SKM-1 (cell line): Measurements from ENCODE around the gene WWOX.

ENCODE experiments used
- DNase-seq: peaks from one replicate; lab custom pipeline; 2025; ENCODE audit not compliant: unreplicated experiment; lab: John Stamatoyannopoulos, UW

Gene WWOX

DNA sequence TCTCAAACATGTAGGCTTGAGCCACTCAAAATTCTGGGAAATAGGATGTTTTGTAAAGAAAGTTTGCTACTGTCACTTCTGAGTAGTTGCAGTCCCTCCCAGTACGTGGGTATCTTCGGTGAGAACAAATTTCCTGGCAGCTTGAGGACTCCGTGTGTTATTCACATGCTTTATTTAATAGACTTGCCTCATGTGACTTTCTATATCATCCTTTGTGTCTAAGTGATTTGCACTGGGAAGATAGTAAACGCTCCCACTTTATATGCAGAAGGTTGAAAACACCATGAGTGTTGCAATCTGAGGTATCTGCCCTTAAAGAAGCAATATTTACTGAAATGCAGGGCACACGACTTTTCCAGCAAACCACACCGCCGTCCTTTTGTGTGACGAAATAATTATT is 857.4 kb downstream of the WWOX start:
- DNase-seq: no peak

DNA sequence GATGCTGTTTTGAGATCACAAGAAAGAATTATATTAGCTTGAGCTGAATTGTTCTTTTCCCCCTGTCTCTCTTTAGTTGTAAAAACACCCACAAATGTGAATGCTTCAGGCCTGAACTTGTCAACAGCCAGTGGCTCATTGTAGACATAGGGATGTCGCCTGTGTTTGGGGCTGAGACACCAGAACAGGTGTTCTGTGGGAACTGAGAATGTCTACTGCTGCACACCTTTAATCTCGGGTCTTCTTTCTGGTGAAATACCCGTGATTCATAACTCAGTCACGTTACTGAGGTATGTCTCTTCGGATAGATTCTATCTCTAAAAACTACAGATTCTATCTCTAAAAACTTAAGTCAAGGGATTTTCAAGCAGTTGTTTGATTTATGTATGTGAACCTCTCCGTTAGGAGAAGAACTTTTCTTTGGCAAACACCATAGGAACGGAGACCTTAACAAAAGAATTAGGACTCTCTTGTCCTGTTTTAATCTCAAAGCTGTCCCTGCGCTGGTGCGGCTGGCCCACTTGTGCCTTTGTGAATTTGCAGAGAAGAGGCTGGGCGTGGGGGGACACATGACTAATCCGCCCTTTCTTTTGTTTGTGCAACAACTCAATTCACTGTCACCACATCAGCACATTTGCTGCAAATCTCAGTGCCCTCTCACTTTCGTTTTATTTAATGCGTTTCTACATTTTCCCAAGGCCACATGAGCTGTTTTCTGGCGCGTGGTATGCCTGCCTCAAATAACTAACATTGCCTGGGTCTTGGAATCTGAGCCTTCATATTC is 858.1 kb downstream of the WWOX start:
- no peak for DNase-seq

DNA sequence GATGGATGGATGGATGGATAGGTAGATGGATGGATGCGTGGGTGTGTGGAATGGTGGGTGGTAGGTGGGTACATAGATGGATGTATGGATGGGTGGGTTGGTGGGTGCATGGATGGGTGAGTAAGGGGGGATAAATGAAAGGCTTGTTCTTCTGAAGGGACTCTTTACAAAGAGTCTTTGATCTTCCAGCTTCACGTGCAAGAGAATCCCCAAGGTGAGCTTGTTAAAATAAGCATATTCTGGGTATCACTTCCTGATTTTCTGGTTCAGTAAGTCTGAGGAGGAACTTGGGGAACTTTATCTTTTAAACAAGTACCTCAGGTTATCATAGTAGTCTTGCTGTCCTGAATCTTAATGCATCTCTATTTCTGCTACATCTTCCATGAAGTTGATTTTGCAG is 862.0 kb downstream of the WWOX start:
- DNase-seq: no peak

DNA sequence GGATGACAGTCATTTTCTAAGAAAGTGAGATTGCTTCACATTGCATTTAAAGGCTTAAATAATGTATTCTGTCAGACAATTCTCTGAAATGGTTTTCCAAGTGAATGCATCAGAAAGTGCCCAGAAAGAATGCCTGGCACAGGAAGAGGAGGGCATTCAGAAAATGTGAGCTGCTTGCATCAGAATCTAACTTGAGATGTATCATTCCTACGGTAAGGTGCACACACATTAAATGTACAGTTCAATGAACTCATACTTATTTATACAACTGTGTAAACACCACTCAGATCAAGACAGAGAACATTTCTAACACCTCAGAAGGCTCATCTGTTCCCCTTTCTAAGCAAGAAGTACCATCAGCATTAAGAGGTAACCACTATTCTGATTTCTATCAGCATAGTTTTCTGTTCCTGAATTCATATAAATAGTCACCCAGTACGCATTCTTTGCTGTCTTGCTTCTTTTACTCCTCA is 863.0 kb downstream of the WWOX start:
- DNase-seq: no peak

DNA sequence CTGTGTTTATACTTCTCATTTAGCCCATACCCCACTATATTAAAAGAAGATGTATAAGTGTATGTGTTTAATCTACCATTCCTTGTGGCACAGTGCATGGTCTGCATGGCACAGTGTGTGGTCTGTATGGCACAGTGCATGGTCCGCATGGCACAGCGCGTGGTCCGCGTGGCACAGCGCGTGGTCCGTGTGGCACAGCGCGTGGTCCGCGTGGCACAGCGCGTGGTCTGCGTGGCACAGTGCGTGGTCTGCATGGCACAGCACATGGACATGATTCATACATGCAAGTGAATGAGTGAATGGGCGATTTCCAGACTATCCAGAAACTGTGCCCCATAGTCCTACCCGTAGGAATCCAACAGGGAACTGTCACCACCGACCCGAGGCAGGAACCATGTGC is 868.5 kb downstream of the WWOX start:
- DNase-seq: no peak

DNA sequence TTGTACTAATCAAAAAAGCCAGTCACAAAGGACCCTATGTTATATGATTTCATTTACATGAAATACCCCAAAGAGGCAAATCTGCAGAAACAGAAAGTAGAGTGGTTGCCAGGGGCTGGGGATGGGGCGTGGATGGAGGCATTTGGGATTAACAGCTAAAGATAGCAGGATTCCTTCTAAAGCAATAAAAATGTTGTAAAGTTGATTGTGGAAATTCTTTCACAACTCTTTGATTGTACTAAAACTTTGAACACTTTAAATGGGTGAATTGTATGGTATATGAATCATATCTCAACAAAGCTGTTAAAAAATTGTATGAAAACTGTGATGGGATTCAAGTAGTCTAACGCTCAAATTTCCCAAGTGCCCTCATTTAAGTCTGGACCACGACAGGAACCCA is 870.3 kb downstream of the WWOX start:
- DNase-seq: no peak

DNA sequence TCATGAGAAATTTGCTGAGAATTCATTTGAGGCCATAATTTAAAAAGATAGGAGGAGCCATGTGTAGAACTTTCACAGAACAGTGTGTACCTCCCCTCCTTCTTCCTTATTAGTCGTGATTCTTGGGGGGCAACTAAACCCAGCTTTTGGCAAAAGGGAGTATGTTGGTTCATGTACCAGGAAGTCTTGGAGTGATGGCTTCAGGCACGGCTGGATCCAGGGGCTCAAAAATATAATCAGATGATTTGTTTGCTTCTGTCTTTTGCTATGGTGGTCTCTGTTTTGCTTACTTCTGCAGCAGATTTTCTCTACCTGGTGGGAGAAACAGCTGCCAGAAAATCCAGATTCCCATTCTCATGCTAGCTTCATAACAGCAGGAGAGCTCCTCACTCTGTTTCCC is 871.2 kb downstream of the WWOX start:
- DNase-seq: no peak

DNA sequence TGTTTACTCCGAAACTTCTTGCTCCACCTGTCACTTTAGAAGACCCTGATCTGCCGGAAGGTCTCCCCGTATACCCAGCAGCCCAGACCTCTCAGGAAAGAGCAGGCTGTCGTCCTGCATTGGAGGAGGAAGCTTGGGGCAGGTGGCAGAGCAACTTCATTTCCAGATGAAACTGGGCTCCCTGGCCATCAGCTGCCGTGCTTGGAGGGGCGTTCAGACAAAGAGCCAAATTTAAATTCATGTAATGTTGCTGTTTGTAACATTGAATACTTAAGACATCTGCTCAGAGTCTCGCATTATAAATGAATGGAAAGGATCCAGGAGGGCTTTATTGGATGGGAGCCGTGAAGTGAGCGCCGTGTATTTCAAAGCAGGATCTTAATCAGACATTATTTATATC is 872.6 kb downstream of the WWOX start:
- DNase-seq: no peak

DNA sequence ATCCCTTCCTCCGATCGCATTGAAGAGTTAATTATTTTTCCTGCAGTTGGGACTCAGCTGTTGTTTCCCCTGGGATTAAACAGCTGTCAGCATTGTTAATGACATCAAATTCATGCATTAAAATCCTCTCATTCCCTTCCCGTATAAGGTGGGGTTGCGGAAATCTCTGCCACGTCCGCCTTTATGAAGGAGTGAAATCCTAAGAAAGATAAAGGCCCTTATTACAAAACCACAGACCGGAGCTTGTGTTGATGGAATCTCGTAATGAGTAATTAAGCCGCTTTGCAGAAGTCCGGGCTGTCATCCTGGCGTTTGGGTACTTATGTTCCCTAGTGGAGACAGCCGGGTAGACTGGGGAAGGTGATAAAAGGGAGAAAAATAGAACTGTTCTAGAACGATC is 873.5 kb downstream of the WWOX start:
- DNase-seq: no peak

DNA sequence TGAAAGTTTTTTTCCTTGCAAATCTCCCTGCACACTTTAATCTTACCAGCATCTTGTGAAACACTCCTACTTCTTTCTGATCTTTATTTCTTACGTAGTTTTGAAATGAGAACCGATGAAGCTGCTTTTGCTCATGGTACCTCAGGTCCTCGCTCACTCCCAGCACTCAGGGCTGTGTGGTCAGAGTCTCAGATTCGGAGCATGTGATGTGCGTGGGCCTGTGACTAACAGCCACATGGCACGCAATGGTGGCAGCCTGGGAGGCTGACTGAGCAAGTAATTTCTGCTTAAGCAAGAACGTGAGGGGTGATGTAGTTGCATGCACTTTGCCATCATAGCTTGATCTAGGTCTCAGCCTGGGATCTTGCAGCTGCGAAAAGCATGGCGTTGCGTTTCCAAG is 876.8 kb downstream of the WWOX start:
- no peak for DNase-seq

DNA sequence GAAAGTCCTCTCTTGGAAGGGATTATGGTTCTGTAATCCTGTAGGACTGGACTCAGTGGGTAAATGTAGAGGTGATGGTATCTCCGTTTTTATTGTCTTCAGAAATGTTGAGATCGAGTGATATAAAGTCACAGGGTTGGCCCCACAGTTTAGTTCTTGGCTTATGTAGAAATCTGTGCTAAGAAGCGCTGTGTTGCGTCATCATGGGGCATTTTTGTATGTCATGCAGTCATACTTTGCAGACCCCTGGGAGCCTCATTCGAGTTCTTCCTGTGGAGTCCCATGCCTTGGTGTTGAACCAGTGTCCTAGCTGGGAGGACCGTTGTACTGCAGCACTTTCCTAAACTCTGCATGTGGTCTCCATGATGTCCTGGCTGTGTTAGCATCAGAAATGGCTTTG is 881.4 kb downstream of the WWOX start:
- DNase-seq: no peak

DNA sequence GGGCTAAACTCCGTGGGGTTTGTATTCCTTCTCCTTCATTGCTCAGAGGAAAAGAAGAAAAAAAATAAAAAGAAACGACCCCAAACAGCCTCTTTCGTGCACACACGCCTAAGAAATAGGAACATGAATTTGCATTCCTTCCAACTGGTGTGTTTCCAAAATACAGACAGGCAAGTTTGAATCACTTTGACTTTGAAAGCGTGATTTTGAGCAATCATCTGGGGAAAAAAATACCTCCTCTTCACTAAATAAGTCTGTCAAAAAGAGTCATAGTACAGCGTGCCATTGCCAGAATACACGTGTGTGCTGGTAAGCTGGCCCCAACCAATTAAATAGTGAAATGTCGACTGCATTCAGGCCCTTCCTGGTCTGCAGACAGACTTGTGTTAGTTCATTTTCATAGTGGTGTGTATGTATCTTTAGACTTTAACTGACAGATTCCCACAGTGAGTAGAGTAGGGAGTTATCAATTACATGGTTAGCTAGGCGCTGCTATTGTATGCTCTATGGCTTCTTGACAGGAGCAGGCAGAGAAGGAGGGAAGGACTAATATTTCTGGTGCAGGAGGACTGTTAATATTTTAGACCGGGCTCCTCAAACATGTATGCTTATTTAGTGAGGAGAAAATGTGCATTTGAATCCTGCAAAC is 882.8 kb downstream of the WWOX start:
- no peak for DNase-seq

DNA sequence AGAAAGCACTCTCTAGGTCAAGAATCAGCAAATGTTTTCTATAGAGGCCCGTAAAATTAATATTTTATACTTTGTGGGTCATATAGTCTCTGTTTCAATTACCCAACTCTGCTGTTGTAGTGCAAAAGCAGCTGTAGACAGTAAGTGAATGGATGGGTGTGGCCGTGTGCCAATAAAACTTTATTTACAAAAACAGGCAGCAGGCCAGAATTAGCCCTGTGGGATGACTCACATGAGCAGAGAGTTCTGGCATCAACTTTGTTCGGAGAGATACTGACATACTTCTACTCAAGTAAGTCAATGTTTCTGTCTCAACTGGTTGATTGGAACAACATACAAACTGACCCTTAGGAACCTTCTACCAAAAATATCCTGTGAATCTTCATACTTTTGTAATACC is 884.9 kb downstream of the WWOX start:
- DNase-seq: no peak

DNA sequence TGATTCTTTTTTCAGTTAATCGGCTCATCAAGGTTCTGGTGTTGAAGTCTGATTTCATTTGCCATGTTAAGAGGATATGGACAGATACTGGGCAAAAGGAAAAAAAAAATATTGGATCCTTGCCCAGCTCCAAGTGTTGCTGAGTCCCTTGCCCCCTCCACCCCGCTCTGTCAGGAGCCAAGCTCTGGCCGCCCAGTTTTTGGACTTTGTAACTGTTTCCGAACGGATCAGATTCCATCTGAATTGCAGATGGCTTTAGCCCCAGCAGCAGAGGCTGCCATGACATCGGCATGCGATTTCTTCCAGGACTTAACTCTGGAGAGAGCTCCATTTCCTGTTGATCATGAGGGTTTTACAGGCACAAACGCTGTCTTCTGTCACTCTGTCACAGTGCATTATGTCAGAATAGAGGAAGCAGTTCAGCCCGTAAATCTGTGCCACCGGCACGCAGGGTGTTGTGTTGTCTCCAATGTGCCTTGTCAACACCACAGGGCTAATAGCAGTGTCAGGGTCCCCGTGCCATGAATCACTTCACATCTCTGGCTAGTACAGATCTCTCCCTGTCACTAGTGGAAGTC is 885.5 kb downstream of the WWOX start:
- no peak for DNase-seq

DNA sequence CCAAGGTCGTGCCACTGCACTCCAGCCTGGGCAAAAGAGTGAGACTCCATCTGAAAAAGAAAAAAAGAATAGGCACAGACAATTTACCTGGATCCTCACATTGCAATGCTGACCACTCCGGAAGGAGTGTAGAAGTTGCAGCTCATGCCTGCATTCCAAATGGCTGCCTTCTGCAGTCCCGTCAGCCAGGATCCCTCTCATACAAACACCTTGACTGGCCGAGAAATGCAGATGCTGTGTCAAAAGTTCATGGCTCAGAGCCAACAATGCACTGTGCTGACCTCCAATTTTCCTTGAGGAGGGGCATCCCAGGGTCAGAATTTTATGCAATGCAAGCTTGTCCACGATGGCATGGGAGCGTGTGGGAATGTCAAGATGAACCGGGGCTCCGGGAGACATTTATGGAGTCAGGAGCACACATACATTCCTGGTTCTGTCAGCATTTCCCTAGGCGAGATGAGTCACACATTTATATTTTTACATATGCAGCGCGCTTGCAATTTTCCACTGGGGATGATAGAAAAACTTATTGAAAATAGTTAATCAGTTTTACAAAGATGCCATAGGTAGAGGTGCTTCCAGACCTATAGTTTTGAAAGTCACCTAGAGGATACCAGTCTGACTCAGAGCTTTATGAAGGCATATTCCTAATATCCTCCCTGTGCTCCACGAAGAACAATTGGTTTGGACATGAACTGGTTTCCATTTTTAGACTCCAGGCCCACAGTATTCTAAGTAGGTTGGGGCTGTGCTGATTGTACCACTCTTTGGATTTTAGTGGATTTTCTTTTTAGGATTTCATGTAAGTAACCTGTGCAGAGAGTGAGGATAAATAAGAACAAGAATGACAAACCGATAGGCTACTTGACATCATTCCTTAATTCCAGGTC is 886.5 kb downstream of the WWOX start:
- DNase-seq: no peak

DNA sequence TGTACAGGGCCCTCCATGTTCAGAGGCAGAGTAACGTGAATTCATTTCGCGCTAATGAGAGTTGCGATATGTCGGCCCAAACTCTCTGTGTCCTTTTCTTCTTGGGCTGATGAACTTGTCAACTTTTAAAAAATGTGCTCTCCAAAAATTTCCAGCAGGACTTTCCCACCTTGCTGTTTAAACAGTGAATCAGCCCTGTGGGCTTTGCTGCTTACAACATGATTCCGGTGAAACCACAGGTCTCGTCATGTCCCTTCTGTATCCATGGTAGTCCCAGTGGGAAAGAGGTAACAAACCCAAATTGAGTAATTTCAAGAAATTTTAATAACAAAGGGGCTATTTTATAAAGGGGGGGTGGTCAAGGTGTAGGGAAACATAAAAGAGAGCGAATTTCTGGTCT is 888.2 kb downstream of the WWOX start:
- no peak for DNase-seq

DNA sequence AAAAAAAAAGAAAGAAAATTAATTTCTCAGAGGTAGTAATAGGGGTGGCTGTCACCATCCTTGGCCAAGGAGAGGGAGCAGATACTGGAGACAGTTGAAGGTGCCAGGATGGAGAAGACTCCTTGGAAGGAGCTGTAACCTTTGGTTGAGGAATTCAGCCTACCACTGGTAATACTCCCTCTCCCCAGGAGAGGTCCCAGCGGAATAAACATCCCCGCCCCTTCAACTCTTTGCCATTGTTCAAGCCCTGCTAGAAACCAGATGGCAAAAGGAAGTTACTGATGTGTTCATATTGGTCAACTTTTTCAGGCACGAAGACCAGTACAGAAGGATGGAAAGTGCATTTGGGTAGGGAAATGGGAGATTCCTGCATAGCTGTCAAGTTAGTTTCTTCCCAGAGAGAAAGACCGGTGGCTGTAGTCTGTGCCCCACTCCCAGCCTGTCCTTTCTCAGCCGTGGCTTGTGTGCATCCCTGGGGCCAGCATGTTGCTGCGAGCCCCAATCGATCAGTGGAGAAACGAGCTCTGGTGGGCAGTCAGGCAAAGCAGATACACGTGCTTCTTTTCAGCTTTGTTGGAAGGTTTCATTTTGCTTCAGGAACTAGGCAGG is 889.0 kb downstream of the WWOX start:
- no peak for DNase-seq

DNA sequence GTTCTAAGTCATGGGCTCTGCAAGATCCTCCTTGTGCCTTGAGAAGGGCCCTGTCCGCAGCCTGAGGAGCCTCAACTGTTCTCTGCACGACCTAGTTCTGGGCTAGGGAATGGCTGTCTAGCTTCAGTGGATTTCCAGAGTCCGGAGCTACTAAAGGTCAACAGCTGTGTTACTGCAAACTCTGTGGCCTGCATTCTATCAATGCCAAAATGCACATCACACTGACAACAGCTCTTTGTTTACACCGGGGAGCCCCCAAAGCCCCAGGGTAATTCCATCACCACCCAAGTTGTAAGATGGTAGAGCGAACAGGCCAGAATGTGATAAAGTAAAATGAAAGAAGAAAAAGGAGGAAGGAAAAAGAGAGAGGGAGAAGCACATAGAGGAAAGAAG is 890.9 kb downstream of the WWOX start:
- no peak for DNase-seq

DNA sequence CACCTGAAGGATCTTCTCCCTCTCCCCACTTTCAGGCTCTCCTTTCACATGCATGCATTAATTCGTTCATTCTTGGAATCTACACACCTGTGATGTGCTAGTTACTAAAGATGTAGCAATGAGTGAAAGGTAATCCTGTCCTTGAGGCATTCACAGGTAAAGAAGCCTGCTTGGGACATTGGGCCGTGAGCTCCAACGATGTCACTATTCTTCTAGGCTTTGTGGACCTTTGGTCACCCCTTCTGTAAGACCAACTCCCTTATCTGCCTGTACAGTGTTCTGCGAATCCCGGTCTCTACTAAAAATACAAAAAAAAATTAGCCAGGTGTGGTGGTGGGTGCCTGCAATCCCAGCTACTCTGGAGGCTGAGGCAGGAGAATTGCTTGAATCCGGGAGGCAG is 892.5 kb downstream of the WWOX start:
- no peak for DNase-seq

DNA sequence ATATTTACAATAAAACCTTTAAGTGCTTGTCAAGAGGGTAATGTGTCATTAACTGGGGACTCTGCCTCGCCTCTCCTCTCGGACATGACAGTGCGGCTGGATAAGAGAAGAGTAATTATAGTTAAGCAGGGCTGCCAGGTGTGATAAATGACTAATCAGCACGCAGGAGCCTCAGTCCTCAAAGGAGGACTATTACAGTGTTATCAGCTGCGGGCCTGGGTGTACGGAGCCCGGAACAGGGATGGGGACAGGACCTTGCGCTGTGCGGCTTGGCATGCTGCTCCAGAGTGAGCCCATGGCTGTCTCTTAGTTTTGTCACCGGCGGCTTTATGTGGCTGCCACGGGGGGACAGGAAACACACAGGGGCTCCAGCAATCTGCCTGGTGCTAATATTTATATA is 893.9 kb downstream of the WWOX start:
- no peak for DNase-seq

DNA sequence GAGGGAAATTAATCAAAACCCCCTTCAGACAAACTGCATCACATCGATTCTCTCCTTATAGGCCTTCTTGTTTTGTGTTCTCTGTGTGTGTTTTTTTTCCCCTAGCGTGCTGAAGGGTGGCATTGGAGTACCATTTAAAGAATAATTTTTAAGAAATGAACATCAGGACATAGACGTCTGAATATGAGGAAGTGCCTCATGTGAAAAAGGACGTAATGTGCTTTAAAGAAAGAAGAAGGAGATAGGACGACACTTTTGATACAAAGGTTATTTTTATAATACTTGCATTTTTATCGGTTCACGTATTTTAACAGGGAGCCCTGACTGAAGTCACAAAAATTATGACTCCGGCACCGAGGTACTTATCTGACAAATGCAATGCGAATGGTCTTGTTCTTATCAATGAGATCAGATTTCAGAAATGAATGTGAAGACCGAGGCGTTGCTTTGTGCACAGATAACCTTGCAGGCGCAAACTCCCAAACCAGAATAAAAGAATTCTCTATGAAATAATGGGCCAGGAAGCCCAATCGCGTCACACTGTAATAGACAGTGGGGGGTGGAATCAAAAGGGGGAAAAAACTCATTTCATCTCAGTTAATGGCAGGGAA is 894.8 kb downstream of the WWOX start:
- no peak for DNase-seq
